Measurements from ENCODE around the gene KRTAP9-3.
"Not testable (repeated sequence)": the region's sequence is repeated elsewhere in the genome, so short reads cannot be mapped to it uniquely, and the experiment has no call there.

Gene KRTAP9-3

GRCh38 chr17:41271858-41272257, 39.6 kb downstream of the KRTAP9-3 start:
- no peak for TF ChIP-seq Cebpa-rat (IDR thresholded peaks at IDR 0.05)
- Histone ChIP-seq H3K9me3 (no peaks in the 10 kb centered on the region), H3K9ac (no peak overlapping the region), H3K4me3 (no peak overlapping the region), H4K20me1 (no peaks in the 10 kb centered on the region), H3K4me2 (no peak overlapping the region), H3K36me3 (no peaks in the 10 kb centered on the region), H3K27ac (no peak overlapping the region), H3K27me3 (no peaks in the 10 kb centered on the region), H3K4me1 (no peaks in the 10 kb centered on the region)

- not testable (repeated sequence) for H3K9me3 ChIP-seq, H3K9ac ChIP-seq, H3K36me3 ChIP-seq, H3K4me1 ChIP-seq, H3K4me3 ChIP-seq, H3K27me3 ChIP-seq, H3K27ac ChIP-seq, H4K20me1 ChIP-seq, H3K4me2 ChIP-seq
These were observed 43.5 kb downstream of the KRTAP9-3 start, which contains the start of gene KRTAP9-7 for GRCh38 chr17:41275648-41276190. Gene KRTAP9-7, plus strand, starts transcription at chr17:41275698. Its CDS starts 0 bp downstream, at chr17:41275698.

- Histone ChIP-seq H3K4me3 (no peak overlapping the region), H4K20me1 (no peaks in the 10 kb centered on the region), H3K27ac (no peak overlapping the region), H3K9ac (no peak overlapping the region), H3K4me2 (no peak overlapping the region), H3K27me3 (no peaks in the 10 kb centered on the region), H3K9me3 (no peaks in the 10 kb centered on the region), H3K4me1 (no peaks in the 10 kb centered on the region), H3K36me3 (no peaks in the 10 kb centered on the region)
- TF ChIP-seq Cebpa-rat (IDR thresholded peaks at IDR 0.05): no peak
These were observed 46.1 kb downstream of the KRTAP9-3 start for GRCh38 chr17:41278176-41278955.
